ENCODE data around the gene NAMPT.

- TF ChIP-seq POLR2A (IDR thresholded peaks at IDR 0.05; ENCODE audit: low read depth, low read length) (no peak), POLR2AphosphoS5 (IDR thresholded peaks at IDR 0.05; ENCODE audit: low read depth, low read length) (no peak)
Observed at GRCh38 chr7:106255246-106255645, 29.5 kb downstream of the NAMPT start.
